Measurements from ENCODE around the gene EFCAB12. TPM values are rescaled to one million over a fixed set of nuclear protein-coding genes. Genes with fewer than 3 reads are reported as not detected.
"Not testable (repeated sequence)": the region's sequence is repeated elsewhere in the genome, so short reads cannot be mapped to it uniquely, and the experiment has no call there.

EFCAB12 gene
- total and polyA plus RNA-seq, 2 donors (not counting 3 experiments of a cell fraction or from before 2014, with no cell fraction given), result 0.15 to 0.49 TPM

DNA sequence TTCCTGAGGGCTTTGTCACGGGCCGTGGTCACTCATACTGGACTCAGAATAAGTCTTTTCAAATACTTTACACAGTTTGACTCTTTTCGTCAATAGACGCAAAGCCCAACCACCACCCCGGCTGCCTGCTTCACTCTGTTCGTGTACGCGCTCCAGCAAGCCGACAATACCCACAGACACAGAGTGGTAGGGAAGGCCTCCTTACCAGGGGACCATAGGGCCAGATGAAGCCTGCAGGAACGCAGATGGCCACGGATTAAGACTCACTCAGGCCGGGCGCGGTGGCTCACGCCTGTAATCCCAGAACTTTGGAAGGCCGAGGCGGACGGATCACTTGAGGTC lies 29.7 kb downstream of the EFCAB12 start:
- CTCF ChIA-PET, result interaction anchor here (1.0 to 2.4 kb wide), 4 partner anchors 12 to 43 kb away, joined by 3 to 22 read pairs (median 3); no protein-coding TSS in a partner anchor
- no peak for FAIRE-seq

DNA sequence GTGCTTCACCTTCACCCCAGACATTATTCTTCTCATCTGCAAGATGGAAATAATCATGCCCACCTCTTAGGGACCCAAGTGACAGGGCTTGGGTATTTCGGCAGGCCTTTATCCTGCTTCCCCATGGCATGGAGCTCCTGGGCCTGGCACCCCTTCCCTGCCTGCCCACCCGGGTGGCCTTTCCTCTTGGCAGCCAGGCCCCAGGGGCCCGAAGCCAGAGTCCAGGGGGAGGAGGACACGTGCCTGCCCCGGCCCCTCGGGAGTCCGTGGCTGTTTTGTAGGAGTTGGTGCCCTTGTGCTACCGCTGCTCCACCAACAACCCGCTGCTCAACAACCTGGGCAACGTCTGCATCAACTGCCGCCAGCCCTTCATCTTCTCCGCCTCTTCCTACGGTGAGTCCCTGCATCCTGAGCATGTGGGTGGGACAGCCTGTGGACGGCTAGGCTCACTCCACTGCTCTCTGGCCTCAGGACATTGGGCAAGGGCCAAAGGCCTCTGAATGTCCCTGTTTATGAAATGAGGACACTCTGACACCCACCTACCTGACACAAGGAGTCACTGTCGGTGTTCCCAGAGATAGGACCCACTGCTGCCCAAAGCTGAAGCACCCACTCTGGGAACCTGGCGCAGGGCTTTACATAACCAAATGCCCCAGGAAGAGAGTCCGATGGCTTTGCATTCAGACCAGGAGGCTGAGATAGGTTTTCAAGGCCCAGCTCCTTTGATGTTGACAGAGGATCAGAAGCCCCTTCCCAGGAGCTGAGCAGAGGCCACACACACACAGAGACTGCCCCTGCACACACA lies 34.5 kb downstream of the EFCAB12 start:
- DNase-seq (ENCODE audit: low read depth, low spot score); FAIRE-seq; dilution Hi-C loops (cut with MboI; ENCODE audit: extremely low pct_ligation_motif_present, low sequenced_read_pairs): not testable (repeated sequence)

More for the DNA sequence above, 29.7 kb downstream of the EFCAB12 start:
- Histone ChIP-seq H4K20me1 (replicated peaks; ENCODE audit: control insufficient read depth, extremely low read depth, insufficient read depth, low read length) (no peaks in the 10 kb centered on the region), H3K79me2 (ENCODE audit: control insufficient read depth, insufficient read depth, low read length) (peaks cover 48% of the 10 kb centered on the region), H3K9me1 (replicated peaks; ENCODE audit: control insufficient read depth, extremely low read depth, insufficient read depth, low read length) (no peaks in the 10 kb centered on the region), H3K4me3 (replicated peaks in 1 of 3; ENCODE audit: insufficient read depth in 1 of 3, low read depth in 1 of 3, low read length in 3 of 3) (peak overlapping the region; percentile 74 to 82 (median 81)), H2AFZ (ENCODE audit: low read depth, low read length) (no peak overlapping the region), H3K4me2 (ENCODE audit: insufficient read depth, low read length) (peak overlapping the region; percentile 41), H3K9ac (replicated peaks; ENCODE audit: extremely low read depth, insufficient read depth, low read length) (peak overlapping the region; percentile 83), H3K36me3 (ENCODE audit: control insufficient read depth in 2 of 2, extremely low read depth in 1 of 2, insufficient read depth in 2 of 2, low read length in 2 of 2) (peaks cover 0 to 7% of the 10 kb centered on the region in 2 experiments), H3K27me3 (ENCODE audit: control insufficient read depth in 2 of 2, insufficient read depth in 2 of 2, low read length in 2 of 2) (no peaks in the 10 kb centered on the region), H3K27ac (ENCODE audit: insufficient read depth, low read depth, low read length) (peak overlapping the region; percentile 84), H3K9me3 (replicated peaks; ENCODE audit: control insufficient read depth, insufficient read depth, low read length) (no peaks in the 10 kb centered on the region), H3K4me1 (ENCODE audit: control insufficient read depth, extremely low read depth, insufficient read depth, low read length) (peaks cover 4% of the 10 kb centered on the region)
- BruUV-seq (replicated peaks), result TSS peak; percentile 72
- intact Hi-C loops (cut with micrococcal nuclease), result loop anchor here (1.0 to 2.0 kb wide), 4 partner anchors 9 to 42 kb away; partner anchors contain the start of genes EFCAB12 and IFT122
- POLR2A ChIA-PET, result no interaction called here
- TF ChIP-seq FOS (IDR thresholded peaks at IDR 0.05; ENCODE audit: borderline replicate concordance, insufficient read depth, low read length), result no peak
- TF ChIP-seq EZH2 (IDR thresholded peaks at IDR 0.05; ENCODE audit: borderline replicate concordance, low read depth, low read length, severe bottlenecking), result no peak
- TF ChIP-seq GATA2 (IDR thresholded peaks at IDR 0.05; ENCODE audit: insufficient read depth, insufficient read length, low read depth, low read length), result no peak
- no peak for TF ChIP-seq MYC (IDR thresholded peaks at IDR 0.05; ENCODE audit: low read depth, low read length)
- TF ChIP-seq, protein P1, sequence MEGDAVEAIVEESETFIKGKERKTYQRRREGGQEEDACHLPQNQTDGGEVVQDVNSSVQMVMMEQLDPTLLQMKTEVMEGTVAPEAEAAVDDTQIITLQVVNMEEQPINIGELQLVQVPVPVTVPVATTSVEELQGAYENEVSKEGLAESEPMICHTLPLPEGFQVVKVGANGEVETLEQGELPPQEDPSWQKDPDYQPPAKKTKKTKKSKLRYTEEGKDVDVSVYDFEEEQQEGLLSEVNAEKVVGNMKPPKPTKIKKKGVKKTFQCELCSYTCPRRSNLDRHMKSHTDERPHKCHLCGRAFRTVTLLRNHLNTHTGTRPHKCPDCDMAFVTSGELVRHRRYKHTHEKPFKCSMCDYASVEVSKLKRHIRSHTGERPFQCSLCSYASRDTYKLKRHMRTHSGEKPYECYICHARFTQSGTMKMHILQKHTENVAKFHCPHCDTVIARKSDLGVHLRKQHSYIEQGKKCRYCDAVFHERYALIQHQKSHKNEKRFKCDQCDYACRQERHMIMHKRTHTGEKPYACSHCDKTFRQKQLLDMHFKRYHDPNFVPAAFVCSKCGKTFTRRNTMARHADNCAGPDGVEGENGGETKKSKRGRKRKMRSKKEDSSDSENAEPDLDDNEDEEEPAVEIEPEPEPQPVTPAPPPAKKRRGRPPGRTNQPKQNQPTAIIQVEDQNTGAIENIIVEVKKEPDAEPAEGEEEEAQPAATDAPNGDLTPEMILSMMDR (IDR thresholded peaks at IDR 0.05; ENCODE audit: extremely low read depth in 1 of 2, insufficient read depth in 1 of 2, low read depth in 1 of 2, low read length in 2 of 2), result no peak
- TF ChIP-seq, protein P2, sequence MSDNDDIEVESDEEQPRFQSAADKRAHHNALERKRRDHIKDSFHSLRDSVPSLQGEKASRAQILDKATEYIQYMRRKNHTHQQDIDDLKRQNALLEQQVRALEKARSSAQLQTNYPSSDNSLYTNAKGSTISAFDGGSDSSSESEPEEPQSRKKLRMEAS (IDR thresholded peaks at IDR 0.05; ENCODE audit: insufficient read depth, insufficient read length), result no peak
- no peak for TF ChIP-seq JUN (IDR thresholded peaks at IDR 0.05; ENCODE audit: borderline replicate concordance, insufficient read depth, insufficient read length, low read depth)
- no peak for TF ChIP-seq POLR2A (IDR thresholded peaks at IDR 0.05; ENCODE audit: low read depth, low read length)
- TF ChIP-seq POLR2AphosphoS5 (IDR thresholded peaks at IDR 0.05; ENCODE audit: insufficient read depth, low read depth, low read length), result no peak
- dilution Hi-C loops (cut with MboI; ENCODE audit: extremely low pct_ligation_motif_present, low sequenced_read_pairs), result no loop called here
- peak; percentile 49 for DNase-seq (ENCODE audit: low read depth, low spot score)

More for the DNA sequence above, 34.5 kb downstream of the EFCAB12 start:
- intact Hi-C loops (cut with micrococcal nuclease); H3K9ac ChIP-seq (replicated peaks; ENCODE audit: extremely low read depth, insufficient read depth, low read length); H2AFZ ChIP-seq (ENCODE audit: low read depth, low read length); H3K27me3 ChIP-seq (ENCODE audit: control insufficient read depth in 2 of 2, insufficient read depth in 2 of 2, low read length in 2 of 2); H3K4me3 ChIP-seq (replicated peaks in 1 of 3; ENCODE audit: insufficient read depth in 1 of 3, low read depth in 1 of 3, low read length in 3 of 3); H3K27ac ChIP-seq (ENCODE audit: insufficient read depth, low read depth, low read length); H3K9me1 ChIP-seq (replicated peaks; ENCODE audit: control insufficient read depth, extremely low read depth, insufficient read depth, low read length); BruUV-seq (replicated peaks); H4K20me1 ChIP-seq (replicated peaks; ENCODE audit: control insufficient read depth, extremely low read depth, insufficient read depth, low read length); H3K4me2 ChIP-seq (ENCODE audit: insufficient read depth, low read length); H3K9me3 ChIP-seq (replicated peaks; ENCODE audit: control insufficient read depth, insufficient read depth, low read length); POLR2A ChIA-PET: not testable (repeated sequence)
- peaks cover 33% of the 10 kb centered on the region for H3K4me1 ChIP-seq (ENCODE audit: control insufficient read depth, extremely low read depth, insufficient read depth, low read length)
- peaks cover 47% of the 10 kb centered on the region for H3K79me2 ChIP-seq (ENCODE audit: control insufficient read depth, insufficient read depth, low read length)
- CTCF ChIA-PET, result interaction anchor here (4.6 kb wide), 1 partner anchor 11 kb away, joined by 19 read pairs; no protein-coding TSS in a partner anchor
- H3K36me3 ChIP-seq (ENCODE audit: control insufficient read depth in 2 of 2, extremely low read depth in 1 of 2, insufficient read depth in 2 of 2, low read length in 2 of 2), result peaks cover 4 to 15% of the 10 kb centered on the region in 2 experiments

Measured in endothelial cell of umbilical vein (primary cell).